BE2C (cell line): ENCODE measurements around the gene CYP2U1. TPM values are rescaled to one million over a fixed set of nuclear protein-coding genes. Genes with fewer than 3 reads are reported as not detected.

Experiments
- DNase-seq: peaks from one replicate; pipeline ENCODE4 v3.0.0-alpha.2; 2020
- H3K27me3 ChIP-seq: fragments of 250-450 bp; sonication (Bioruptor Pico); 2 replicates; pipeline ENCODE4 v1.5.1; 2020; ENCODE audit warnings: mild to moderate bottlenecking
- H3K36me3 ChIP-seq: fragments of 250-450 bp; sonication (Bioruptor Pico); 2 replicates; pipeline ENCODE4 v1.5.1; 2020; ENCODE audit warnings: mild to moderate bottlenecking
- H3K4me1 ChIP-seq: fragments of 250-450 bp; sonication (Bioruptor Pico); 2 replicates; pipeline ENCODE4 v1.5.1; 2020
- H3K4me3 ChIP-seq: 2 replicates; pipeline ENCODE4 v1.5.1; 2011; ENCODE audit warnings: low read depth, low read length
- H3K9me3 ChIP-seq: fragments of 250-450 bp; sonication (Bioruptor Pico); 2 replicates; pipeline ENCODE4 v1.5.1; 2020
- CTCF ChIP-seq: IDR thresholded peaks from 2 replicates; pipeline ENCODE4 v1.5.1; 2012; ENCODE audit warnings: mild to moderate bottlenecking, low read depth, low read length
- polyA plus RNA-seq: library from polyadenylated mRNA; unstranded; fragments of >200 nt; gene quantifications from one replicate; pipeline ENCODE4 v1.2.1, GENCODE V29; 2012; ENCODE audit warnings: low read depth, missing spikeins; ENCODE audit not compliant: insufficient read length, insufficient read depth

The CYP2U1 gene
- 6.1 TPM for polyA plus RNA-seq

- Histone ChIP-seq H3K27me3 (no peaks in the 10 kb centered on the region), H3K4me3 (peak within 1 kb of the TSS; percentile 80), H3K4me1 (no peaks in the 10 kb centered on the region), H3K36me3 (no peaks in the 10 kb centered on the region), H3K9me3 (no peaks in the 10 kb centered on the region)
- no peak for TF ChIP-seq CTCF
- DNase-seq, result peak; percentile 93
Measured at GRCh38 chr4:107930821-107931774, at the start of gene CYP2U1. CYP2U1 (plus strand) TSS chr4:107931549; CDS start chr4:107931644, 95 bp downstream.

GRCh38 chr4:107885865-107886264 lies 45.5 kb upstream of the CYP2U1 start:
- no peak for TF ChIP-seq CTCF
- no peaks in the 10 kb centered on the region for H3K36me3 ChIP-seq
- H3K9me3 ChIP-seq, result no peaks in the 10 kb centered on the region

GRCh38 chr4:107888237-107888636 lies 43.1 kb upstream of the CYP2U1 start:
- Histone ChIP-seq H3K4me3 (no peak overlapping the region), H3K9me3 (no peaks in the 10 kb centered on the region), H3K36me3 (no peaks in the 10 kb centered on the region), H3K4me1 (no peaks in the 10 kb centered on the region), H3K27me3 (no peaks in the 10 kb centered on the region)
- no peak for TF ChIP-seq CTCF
- no peak for DNase-seq

More at GRCh38 chr4:107885865-107886264, 45.5 kb upstream of the CYP2U1 start:
- DNase-seq, result no peak
- Histone ChIP-seq H3K27me3 (no peaks in the 10 kb centered on the region), H3K4me1 (no peaks in the 10 kb centered on the region), H3K4me3 (no peak overlapping the region)

- Histone ChIP-seq H3K9me3 (no peaks in the 10 kb centered on the region), H3K36me3 (no peaks in the 10 kb centered on the region), H3K4me1 (no peaks in the 10 kb centered on the region), H3K27me3 (peaks cover 2% of the 10 kb centered on the region; the same call in 1 of the 2 replicates), H3K4me3 (no peak overlapping the region)
- TF ChIP-seq CTCF, result no peak
- DNase-seq, result no peak
Measured at GRCh38 chr4:107890779-107891178, 40.6 kb upstream of the CYP2U1 start.

GRCh38 chr4:107891299-107891698 lies 40.0 kb upstream of the CYP2U1 start:
- no peak for DNase-seq
- H3K9me3 ChIP-seq, result no peaks in the 10 kb centered on the region
- peaks cover 6% of the 10 kb centered on the region; the same call in 1 of the 2 replicates for H3K27me3 ChIP-seq
- H3K4me3 ChIP-seq, result no peak overlapping the region
- no peak for TF ChIP-seq CTCF
- H3K4me1 ChIP-seq, result no peaks in the 10 kb centered on the region
- no peaks in the 10 kb centered on the region for H3K36me3 ChIP-seq
